NOMO-1 treated with dmso at 0.1 percent for 144 hours (cell line): ENCODE results near the gene NUAK2.
A peak's percentile ranks its signal among the peaks of the same experiment; 100 is the strongest.

Experiments used
- DNase-seq: peaks from one replicate; lab custom pipeline; 2025; ENCODE audit not compliant: unreplicated experiment; lab: John Stamatoyannopoulos, UW

The NUAK2 gene

DNA sequence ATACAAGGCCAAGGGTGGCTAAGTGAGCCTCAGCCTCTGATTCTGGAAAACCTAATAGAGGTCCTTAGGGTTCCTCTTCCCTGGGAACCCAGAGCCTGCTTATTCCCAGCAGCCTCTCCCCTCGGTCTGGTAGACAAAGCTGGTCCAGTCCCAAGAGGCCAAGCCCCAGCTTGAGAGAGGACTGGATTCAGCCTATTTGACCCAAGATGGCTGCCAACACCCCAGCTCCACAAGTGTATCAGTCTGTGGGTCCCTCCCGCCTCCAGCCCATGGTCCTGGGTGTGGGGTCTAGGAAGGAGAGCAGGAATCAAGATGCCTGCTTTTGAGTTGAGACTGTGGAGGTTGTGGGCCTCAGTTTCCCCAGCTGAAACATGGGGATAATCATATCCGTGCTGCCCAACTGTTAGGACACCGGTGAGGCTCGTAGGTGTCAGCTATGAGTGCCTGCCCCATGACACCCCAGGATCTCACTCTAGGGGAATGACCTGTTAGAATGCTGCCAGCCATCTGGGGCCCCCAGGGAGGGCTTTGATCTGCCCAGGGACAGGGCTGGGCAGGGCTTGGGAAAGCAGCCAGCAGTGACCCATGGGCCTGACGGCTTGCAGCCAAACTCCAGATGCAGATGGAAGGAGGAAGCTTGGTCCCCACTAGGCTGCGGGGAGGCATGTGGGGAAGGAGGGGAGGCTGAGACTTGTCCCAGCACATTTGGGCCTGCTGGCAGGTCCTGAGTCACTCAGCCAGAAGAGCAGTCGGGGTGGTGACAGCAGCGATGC lies 45.4 kb downstream of the NUAK2 start:
- no peak for DNase-seq

DNA sequence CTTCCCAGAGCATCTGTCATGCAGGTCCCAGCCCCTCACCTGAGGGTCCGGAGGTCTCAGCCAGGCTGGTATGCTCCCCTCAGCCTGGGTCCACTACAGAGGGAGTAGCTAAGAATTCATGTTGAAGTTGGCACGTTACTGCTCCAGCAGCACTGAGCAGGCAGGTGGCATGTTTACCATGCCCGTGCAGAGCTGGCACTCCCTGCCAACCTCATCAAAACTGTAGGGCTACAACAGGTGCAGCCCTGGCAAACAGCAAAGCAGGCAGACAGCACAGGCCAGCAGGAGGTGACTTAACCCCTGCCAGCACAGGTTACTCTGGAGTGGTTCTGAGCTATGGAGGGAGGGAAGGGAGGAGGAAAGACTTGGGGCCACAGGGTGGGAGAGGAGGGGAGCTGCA lies 46.4 kb downstream of the NUAK2 start:
- no peak for DNase-seq

DNA sequence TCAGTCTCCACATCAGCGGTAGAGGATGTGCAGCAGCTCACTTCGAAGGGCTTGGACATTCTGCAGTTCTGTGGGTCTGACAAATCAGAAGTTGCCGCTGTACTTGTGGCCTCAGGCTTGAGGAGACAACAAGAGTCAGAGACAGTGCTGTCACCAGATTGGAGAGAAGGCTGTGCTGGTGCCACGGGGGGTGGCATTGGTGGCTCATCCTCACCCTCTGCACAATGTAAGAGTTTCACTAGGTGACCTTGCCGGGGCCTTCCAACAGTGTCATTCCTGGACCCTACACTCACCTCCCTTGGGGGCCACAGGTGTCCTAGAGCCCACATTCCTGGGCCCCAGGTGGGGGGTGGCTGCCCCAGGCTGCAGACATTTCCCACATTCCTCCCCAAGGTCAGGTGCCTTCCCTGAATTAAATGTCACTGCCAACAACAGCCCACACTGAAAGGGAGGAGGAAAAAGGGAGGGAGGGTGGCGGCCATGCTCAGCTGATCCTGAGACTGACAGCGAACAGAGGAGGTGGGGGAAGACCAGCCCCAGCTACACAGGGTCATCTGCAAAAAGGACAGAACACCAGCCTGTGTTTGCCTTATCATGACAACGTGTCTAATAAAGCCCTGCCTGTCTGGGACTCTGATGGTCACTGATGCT lies 47.4 kb downstream of the NUAK2 start:
- DNase-seq = no peak

DNA sequence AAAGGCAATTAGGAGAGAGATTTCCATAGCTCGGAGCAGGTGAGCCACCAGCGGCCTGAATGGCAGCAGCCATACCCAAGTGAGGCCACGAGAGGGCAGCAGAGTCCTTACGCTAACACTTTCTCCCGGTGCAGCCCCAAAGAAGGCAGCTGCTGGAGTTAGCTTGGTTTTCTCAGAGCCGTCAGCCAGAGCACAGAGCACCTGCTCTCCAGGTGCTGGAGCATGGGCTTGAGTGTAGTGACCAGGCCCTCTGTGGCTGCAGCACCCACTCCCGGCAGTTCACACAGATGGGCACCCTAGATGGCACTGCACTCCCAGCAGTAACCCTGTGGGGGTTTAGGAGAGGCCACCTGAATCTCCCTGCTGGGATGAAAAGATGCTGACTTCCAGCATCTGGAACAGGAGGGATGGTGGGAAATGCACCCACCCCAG lies 48.0 kb downstream of the NUAK2 start:
- DNase-seq = peak; percentile 55

DNA sequence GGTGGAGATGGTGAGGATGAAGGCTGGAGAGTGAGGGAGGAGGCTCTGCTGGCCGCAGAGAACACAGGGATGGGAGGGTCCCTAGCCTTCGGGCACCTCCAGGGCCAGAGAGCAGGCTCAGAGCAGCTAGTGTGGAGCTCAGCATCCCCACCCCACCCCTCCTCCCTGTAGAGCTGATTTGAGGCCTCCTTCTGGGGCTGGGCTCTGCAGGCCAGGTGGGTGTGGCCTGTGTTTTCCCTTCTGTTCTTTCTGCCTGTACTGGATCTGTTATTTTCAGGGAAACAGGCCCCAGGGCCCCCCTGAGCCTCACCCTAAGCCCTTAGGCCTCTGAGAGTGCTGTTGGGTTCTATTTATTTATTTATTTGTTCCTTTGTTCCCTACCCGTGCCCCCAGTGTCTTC lies 49.0 kb downstream of the NUAK2 start:
- no peak for DNase-seq

DNA sequence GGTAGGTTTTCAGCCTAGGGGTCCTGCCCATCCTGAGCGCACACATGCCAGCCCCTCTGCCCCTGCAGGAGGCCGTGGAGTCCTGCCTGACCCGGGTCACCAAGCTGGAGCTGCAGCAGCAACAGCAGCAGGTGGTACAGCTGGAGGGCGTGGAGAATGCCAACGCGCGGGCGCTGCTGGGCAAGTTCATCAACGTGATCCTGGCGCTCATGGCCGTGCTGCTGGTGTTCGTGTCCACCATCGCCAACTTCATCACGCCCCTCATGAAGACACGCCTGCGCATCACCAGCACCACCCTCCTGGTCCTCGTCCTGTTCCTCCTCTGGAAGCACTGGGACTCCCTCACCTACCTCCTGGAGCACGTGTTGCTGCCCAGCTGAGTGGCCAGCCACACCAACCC lies 49.8 kb downstream of the NUAK2 start:
- DNase-seq = no peak

DNA sequence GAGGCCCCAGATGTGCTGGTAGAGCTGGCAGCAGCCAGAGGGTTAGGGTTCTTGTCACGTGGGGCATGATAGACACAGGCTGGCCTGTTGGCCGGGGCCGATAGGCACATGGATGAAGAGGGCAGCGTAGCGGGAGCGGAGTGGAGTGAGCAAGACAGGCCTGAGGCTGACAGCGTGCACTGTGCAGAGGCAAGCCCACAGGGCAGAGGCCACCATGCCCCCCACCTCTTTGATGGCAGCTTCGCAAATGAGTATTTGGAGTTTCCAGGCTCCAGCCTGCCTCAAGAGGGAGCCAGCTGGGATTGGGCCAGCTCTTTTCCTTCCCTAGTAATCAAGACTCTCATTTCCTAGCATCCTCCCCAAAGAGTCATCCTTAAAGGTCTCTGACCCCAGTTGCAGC lies 50.3 kb downstream of the NUAK2 start:
- DNase-seq = no peak

DNA sequence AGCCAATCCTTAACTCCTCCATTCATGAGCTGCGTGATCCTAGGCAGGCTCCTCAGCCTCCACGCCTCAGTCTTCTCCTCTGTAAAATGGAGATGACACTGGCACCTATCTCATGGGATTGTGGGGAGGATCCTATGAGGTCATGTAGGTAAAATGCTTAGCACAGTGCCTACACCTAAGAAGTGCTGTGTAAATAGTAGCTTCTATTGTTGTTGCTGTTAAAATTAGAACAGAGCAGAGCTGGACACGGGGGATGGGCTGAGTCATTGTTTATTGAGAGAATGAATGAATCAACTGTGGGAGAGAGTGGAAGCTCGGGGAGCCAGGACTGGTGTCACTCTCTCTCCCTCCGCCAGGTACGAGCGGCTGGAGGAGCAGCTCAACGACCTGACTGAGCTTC lies 50.8 kb downstream of the NUAK2 start:
- no peak for DNase-seq

DNA sequence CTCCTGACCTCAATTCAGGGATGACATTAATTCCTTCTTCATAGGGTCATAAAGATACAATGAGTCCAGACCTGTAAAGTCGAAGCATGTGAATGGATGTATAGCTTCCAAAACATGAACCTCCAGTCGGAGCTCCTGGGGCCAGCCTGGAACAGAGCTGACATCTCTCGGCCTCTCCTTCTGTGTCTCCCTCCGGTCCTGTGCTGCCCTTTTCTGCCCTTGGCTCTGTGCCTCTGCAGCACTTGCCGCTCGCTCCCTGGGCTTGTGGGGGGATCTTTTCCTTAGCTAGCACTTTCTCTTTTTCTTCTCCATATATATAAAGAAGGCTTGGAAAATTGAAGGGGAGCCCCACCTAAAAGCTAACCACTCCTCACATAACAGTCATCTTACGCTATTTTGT lies 51.3 kb downstream of the NUAK2 start:
- DNase-seq = no peak

DNA sequence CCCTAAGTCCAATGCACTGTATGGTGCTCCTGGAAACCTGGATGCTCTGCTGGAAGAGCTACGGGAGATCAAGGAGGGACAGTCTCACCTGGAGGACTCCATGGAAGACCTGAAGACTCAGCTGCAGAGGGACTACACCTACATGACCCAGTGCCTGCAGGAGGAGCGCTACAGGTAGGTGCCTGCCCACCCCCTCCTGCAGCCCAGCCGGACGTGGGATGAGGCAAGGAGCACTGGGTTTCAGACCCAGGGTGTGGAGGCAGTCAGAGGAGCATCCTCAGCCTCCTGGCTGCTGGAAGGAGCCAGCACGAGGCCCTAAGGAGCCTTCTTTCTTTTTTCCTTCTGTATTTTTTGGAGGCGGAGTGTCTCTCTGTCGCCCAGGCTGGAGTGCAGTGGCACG lies 51.8 kb downstream of the NUAK2 start:
- DNase-seq = no peak

DNA sequence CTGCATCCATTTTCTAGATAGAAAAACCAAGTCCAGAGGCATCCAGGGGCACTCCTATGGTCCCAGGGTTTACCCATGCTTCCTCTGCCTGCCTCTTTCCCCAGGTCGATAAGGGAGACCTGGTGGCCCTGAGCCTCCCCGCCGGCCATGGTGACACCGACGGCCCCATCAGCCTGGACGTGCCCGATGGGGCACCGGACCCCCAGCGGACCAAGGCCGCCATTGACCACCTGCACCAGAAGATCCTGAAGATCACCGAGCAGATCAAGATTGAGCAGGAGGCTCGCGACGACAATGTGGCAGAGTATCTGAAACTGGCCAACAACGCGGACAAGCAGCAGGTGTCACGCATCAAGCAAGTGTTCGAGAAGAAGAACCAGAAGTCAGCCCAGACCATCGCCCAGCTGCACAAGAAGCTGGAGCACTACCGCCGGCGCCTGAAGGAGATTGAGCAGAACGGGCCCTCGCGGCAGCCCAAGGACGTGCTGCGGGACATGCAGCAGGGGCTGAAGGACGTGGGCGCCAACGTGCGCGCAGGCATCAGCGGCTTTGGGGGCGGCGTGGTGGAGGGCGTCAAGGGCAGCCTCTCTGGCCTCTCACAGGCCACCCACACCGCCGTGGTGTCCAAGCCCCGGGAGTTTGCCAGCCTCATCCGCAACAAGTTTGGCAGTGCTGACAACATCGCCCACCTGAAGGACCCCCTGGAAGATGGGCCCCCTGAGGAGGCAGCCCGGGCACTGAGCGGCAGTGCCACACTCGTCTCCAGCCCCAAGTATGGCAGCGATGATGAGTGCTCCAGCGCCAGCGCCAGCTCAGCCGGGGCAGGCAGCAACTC lies 52.5 kb downstream of the NUAK2 start:
- no peak for DNase-seq

DNA sequence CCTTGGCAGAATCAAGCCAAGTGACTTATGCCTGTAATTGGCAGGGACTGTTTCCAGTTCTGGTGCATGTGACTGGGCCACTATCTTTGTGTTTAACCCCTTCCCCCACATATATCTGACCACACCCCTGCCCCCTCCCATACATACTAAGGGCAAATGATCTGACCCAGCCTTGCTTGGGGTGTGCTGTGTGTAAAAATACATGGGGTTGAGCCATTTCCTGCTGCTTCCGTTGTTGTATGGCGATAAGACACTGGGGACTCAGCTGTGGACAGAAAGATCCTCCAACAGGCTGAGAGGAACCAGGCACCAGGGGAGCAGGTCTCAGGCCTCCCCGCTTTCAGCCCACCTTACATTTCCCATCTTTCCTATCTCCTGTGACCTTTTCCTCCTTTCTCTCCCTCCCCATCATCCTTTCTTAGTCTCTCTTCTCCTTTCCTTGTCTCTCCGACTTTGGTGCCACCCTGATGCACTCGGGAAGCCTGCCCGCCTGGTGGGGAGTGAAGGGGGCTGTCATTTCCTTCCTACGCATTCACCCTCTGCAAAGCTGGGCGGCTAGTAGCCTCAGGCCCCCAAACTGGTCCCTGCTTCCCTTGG lies 54.1 kb downstream of the NUAK2 start:
- no peak for DNase-seq

DNA sequence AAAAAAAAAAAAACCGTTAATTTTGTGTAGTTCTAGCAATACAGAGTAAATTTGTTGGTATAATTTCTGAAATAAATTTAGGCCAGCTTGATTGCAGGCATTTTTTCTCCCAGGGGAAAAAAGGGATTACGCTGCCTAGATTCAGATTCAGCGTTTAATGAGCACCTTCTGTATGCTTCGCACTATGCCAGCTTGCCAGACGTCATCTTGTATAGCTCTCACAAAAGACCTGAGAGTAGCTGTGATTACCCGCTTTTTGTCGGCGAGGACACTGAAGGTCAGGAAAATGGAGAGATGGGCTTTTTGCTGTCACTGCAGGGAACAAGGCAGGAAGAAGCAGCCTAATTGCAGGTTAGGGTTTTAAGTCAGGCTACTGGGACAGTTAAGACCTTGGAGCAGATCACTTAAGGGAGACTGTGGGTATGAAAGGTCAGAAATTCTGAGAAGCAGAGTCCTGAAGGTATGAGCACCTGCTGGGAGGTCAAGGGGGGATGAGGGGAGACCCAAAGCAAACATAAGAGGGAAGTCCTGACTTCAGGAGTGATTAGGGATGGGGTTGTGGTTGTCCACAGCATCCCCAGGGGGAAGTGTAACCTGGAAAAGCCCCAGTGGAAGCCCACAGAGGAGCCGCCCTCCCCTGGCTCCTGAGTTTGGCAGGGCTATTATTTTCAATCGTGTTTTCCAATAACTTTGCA lies 54.8 kb downstream of the NUAK2 start:
- no peak for DNase-seq

DNA sequence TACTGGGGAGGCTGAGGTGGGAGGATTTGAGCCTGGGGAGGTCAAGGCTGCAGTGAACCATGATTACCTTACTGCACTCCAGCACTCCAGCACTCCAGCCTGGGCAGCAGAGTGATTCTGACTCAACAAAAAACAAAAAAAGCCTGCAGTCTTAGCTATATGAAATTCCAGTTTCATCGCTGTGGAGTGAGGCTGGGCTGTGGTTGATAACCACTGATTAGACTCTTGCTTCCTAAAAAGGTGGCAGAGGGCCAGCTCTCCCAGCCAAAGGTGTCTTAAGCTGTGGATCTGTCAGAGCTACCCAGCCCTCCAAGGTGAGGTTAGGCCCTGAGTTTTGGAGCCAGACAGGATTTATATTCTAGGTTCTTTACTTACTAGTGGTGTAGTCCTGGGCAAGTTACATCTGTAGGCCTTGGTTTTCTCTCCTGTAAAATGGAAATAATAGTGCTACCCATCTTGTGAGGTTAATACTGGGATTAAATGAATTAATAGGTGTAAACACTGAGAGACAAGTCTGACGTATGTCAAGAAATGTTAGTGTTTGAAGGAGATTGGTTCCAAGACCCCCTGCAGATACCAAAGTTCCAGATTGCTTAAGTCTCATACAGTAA lies 57.9 kb downstream of the NUAK2 start:
- DNase-seq = no peak

DNA sequence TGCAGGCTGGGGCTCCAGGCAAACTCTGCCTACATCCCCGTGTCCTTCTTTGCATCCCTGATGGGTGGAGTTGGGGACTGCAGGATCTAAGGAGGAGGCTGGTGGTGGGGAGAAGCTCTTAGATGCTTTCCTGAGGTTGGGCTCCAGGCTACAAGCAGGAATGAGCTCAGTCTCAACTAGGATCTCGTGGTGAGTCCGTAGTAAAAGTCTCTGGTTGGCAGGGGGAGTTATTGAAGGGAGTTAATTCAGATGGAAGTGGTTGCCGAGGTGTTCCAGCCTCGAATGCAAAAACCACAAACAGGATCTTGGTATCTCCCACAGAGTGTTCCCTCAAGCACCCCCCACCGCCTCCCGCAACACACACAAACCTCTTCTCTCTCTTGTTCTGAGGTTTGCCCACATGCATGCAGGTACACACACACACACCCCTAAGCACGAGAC lies 58.8 kb downstream of the NUAK2 start:
- no peak for DNase-seq

DNA sequence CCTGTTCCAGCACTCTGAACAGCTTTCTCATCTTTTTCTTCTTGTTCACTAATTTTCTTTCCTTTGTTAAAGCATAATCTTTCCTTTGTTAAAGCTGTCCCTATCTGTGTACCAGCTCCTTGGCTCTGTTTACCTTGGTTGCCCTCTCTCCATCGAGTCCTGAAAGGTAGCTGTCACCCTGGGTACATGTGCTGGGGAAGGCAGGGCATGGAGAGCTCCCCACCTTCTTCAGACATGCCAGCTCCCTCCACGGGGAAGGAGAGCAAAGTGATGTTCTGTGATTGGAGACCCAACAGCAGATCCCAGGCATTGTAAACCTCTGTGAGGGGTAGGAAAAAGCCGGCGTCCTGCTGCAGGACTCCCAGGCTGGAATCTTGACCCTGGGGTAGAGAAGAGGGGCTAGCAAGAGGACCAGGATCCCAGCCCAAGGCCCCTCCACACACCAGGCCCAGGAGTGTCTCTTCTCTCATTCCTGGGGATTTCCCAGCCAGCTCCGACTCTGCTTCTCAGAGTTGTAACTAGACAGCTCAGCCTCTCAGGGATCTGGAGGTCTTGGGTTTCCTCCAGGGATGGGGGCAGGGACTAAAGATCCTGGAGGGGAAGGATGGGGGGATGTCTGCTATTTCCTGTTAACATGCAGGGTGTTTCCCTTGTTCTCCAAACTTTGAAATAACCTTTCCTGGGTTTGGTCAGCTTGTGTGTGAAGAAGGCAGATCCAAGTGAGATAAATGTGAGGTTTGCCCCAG lies 59.4 kb downstream of the NUAK2 start:
- no peak for DNase-seq

DNA sequence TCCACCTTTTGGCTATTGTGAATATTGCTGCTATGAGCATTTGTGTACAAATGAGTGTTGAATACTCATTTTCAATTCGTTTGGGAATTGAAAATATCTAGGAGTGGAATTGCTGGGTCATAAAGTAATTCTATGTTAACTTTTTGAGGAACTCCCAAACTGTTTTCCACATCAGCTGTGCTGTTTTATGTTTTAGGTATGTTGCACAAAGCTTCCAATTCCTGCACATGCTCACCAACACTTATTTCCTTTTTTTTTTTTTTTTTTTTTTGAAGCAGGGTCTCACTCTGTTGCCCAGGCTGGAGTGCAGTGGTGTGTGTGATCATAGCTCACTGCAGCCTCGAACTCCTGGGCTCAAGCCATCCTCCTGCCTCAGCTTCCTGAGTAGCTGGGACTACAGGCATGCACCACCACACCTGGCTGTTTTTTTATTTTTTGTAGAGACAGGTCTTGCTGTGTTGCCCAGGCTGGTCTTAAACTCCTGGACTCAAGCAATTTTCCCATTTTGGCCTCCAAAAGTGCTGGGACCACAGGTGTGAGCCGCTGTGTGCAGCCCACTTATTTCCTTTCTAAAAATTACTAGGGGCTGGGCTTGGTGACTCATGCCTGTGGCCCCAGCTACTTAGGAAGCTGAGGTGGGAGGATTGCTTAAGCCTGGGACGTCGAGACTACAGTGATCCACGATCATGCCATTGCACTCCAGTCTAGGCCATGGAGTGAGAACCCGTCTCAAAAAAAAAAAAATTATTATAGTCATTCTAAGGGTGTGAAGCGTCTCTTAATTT lies 60.4 kb downstream of the NUAK2 start:
- DNase-seq = peak; percentile 41

DNA sequence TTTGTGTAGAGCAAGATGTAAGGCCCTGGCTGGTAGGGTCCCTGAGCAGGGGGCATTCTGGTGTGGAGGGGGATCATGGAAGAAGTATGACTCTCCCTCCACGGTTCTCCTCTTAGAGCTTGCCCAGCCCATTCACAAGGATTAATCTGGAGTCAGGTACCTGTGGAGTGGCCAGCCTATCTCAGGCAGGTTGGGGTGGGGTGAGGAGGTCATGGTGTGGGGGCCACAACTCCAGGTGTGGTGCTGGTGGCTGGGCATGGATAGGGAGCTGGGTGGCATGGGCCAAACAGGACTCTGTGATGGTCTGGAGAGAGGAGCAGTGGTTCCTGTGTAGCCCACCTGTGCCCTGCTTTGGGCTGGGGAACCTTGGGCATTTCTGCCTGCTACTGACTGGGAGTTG lies 61.5 kb downstream of the NUAK2 start:
- no peak for DNase-seq

DNA sequence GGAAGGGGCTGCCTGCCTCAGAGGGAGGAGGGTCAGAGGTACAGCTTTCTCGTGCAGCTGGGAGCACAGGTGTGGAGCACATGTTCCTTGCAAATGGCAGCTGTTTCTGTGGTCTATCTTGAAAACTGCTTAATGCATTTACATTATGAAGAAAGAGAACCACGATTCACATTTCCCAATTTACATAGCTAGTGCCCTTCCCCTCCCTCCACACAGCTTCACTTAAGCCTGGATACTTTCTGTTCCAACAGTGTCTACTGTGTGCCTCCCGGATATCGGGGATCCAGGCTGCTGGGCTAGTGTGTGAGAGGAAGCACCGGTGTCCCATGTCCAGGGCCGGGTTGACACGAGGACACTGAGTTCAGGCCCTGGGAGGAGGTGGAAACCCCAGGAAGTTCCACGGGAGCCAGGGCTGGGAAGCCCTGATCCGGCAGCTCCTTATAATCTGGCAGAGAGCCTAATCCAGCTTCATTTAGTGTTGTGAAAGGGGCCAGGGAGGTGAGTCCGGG lies 62.2 kb downstream of the NUAK2 start:
- no peak for DNase-seq
